HG02938 (cell line): ENCODE measurements around the gene EPDR1.
A peak's percentile ranks its signal among the peaks of the same experiment; 100 is the strongest.
"Not testable (repeated sequence)": the region's sequence is repeated elsewhere in the genome, so short reads cannot be mapped to it uniquely, and the experiment has no call there.

Source experiments
- ATAC-seq: cut with Tn5 transposase; IDR thresholded peaks from one replicate; pipeline ENCODE4 v1.9.1; 2021; ENCODE audit warnings: mild to moderate bottlenecking, moderate library complexity; ENCODE audit not compliant: unreplicated experiment

EPDR1 gene

GRCh38 chr7:37927773-37928444 is 7.5 kb downstream of the EPDR1 start:
- ATAC-seq: no peak

DNA sequence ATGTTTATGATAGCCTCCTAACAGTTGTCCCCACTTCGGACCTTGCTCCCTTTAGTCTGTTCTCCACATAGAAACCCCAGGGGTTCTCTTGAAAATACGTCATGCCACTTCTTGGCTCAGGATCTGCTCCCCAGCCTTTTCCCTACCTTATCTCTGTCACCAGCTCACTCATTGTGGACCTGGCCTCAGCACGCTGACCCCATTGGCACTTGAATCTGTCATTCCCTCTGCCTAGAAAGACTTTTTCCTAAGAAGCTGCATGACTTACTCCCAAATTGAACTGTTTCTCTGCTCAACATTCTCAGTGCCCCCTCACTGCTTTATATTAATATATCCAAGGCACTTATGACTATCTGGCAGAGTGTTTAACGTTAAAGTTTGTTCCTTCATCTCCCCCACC is 8.4 kb downstream of the EPDR1 start:
- ATAC-seq: no peak

DNA sequence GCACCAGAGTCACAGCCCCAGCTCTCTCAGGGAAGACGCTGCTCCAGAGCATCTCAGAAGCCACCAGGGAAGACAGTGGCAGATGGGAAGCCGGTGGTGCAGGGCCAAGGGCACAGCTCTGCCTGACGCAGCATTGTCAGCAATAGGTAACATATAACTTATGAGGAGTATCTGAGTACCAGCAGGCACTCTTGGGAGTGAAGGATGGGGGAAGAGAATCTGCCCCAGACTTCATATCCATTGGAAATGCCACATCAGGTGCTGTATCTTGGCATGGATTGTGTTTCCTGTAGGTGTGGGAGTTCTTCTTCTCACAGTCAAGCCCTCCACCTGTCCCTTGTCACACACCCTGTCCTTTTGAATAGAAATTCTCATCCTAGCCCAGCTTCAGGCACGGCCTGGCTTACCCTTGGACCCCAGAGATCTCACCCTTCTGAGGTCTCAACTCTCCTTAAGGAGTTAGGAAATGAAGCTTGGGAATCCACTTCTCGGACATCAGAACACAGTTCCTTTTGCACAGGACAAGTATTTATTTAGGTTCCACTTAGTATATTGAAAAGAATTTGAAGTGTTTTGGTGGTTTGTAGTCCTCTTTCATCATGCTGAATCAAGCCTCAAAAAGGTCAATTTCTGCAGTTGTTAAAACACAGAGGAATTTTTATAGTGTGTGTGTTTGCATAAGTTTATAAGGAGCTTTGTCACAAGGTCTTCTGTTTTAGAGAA is 9.9 kb downstream of the EPDR1 start:
- ATAC-seq: no peak

GRCh38 chr7:37932543-37932942 is 12.1 kb downstream of the EPDR1 start:
- ATAC-seq: no peak

DNA sequence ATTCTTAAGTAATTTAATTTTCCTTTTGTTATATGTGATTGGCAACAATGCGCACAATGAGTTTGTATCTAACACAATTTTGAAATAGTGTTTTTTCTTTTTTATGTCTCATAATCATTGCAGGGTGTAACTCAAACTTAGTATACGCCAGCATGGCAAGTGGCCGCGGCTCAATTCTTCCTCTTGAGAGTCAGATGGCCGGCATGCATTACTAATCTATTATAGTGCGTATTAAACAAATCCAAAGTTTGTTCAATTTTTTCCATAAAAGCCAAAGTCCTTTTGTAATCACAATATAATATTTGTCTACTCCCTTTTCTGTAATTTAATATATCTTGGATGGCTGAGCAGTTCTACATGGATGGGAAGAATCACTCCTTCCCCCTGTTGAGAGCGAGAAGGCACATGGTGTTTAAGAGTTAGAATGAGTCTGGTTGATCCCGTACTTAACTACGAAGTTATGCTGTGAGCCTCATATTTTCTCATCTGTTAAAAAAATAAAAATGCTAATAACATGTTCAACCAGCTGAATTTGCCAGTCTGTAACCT is 12.7 kb downstream of the EPDR1 start:
- no peak for ATAC-seq

GRCh38 chr7:37942934-37943610 is 22.6 kb downstream of the EPDR1 start:
- ATAC-seq: no peak

DNA sequence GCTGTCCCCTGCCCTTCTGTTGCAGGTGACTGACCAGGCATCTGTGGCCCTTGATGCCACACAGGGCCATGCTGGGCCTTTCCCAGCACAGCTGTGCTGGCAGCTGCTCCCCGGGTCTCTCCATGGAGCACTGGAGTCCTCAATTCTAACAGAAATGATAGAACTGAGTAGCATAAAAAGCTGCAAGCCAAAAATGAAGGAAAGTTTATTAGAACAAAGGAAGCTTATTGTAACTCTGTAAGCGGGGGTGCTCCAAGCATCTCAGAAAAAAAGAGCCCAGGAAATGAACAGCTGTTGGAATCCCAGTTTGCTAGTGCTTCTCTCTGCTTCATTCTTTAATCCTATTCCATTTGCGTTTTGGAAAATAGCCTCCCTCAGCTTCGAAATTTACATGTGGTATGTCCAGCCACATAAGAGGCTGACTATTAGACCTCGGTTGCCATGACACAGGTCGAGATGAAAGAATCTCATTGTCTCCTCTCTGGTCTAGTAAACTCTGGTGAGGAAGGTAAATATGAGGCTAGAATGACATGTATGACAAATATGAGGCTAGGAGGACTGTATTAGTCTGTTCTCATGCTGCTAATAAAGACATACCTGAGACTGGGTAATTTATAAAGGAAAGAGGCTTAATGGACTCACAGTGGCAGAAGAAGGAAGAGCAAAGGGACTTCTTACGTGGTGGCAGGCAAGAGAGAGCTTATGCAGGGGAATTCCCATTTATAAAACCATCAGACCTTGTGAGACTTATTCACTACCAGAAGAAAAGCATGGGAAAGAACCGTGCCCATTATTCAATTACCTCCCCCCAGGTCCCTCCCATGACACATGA is 23.7 kb downstream of the EPDR1 start:
- ATAC-seq: peak; percentile 45

GRCh38 chr7:37944737-37945054 is 24.3 kb downstream of the EPDR1 start:
- no peak for ATAC-seq

DNA sequence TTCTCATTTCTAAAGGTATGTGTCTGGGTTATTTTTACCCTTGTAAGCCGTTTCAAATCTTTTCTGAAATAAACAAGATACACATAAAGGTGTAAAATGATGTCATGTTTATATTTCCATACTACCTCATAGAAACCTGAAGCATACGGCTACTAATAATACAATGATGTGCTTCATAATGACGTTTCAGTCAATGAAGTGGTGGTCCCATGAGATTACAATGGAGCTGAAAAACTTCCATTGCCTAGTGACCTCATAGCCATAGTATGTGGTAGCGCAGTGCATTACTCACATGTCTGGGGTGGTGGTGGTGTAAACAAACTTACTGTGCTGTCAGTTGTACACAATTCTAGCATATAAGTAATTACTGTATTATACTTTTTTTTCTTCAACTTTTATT is 24.9 kb downstream of the EPDR1 start:
- ATAC-seq: no peak

GRCh38 chr7:37947138-37947940 is 26.9 kb downstream of the EPDR1 start:
- no peak for ATAC-seq

- ATAC-seq: no peak
These were observed 27.4 kb downstream of the EPDR1 start for GRCh38 chr7:37947941-37948210.

DNA sequence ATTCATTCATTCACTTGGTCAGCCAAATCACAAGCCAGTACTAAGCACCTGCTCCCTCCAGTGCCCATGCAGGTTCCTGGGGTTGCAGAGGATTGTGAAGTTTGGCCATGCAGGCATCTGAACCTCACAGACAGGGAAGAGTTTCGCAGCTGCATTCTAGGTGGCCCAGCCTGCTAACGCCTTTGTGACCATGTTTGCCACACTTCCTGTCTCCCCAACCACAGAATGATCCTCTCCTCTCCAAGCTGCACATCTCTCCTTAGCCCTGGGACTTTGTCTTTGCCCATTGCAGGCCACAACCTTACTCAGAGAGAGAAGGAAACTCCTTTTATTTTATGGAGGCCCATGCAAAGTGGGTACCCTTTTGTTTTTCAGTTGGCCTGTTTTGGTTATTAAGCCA is 31.8 kb downstream of the EPDR1 start:
- no peak for ATAC-seq

- ATAC-seq: not testable (repeated sequence)
These were observed 33.8 kb downstream of the EPDR1 start for GRCh38 chr7:37954217-37954616.

DNA sequence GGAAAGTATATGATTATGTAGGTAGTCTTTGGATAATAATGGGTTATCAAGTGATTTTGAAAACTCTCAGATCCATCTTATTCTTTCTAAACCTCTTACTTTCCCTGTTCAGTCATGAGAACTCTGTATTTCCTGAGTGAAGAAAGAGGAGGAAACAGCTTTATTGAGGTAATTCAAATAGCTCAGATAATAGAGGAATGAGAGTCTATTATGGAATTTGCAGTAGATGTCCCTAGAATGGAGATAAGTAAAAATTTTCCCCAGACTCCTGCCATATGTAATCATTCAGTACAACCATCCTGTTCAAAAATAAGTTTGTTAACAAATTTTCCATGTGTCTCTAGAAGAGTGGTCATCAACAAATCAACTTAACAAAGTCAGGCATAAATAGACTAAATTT is 36.4 kb downstream of the EPDR1 start:
- ATAC-seq: no peak

GRCh38 chr7:37957221-37957970 is 37.0 kb downstream of the EPDR1 start:
- no peak for ATAC-seq

DNA sequence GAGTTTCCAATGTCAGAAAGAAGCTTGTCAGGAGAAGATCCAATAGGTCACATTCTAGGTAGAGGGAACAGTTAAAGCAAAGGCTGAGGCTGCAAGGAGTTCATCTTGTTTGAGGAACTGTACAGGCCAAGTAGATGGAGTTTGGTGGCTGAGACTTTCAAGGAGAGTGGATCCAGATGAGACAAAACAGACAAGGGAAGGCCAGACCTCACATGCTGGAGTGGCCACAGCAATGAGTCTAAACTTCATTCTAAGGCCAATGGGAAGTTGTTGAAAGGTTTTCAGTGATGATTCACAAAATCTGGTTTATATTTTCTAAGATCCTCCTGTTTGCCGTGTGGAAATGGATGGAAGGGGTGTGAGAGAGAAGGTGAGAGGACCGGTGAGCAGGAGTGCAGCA is 40.0 kb downstream of the EPDR1 start:
- ATAC-seq: no peak

DNA sequence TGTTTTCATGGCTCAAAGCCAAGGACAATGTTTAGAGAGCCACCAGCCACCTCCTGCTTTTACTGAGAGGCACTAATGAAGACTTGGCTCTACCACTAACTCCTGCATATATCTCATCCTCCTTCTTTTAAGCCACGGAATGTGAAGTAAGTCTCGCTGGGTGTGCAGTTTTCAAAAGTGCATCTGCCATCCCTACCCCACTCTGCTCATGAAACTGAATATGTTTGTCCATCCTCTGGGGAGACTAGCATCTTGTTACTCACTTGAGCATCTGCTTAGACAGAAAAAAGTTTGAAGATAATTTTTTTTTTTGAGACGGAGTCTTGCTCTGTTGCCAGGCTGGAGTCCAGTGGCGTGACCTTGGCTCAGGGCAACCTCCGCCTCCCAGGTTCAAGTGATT is 40.8 kb downstream of the EPDR1 start:
- no peak for ATAC-seq

- ATAC-seq: no peak
These were observed 43.8 kb downstream of the EPDR1 start for GRCh38 chr7:37964196-37964595.

GRCh38 chr7:37970211-37970610 is 49.8 kb downstream of the EPDR1 start:
- no peak for ATAC-seq

DNA sequence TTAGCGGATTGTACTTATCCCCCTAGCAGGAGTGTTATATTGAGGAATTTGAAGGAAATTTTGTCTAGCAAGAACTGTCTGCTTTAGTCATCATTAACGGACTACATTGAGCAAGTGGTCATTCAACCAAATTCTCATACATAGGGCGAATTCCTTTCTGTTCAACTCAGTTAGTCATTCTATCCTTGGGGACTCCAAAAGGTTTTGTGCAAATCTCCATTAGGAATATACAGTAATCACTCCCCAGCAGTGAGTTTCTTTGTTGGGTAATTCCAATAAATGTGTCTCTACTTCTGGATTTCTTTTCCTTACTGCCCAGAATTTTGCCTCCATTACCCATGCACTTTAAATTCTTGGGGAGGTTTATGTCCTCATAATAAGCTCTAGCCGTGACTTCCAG is 51.1 kb downstream of the EPDR1 start:
- no peak for ATAC-seq
